Activated CD4-positive, alpha-beta T cell treated with anti-CD3 and anti-CD28 coated beads, Interleukin-10, Interleukin-2, amounts not matched to agents 100 ng/mL and 50 ng/mL, durations not matched to agents 16 hours and 8 hours (primary cell): ENCODE measurements around the gene PDE3B.

Experiments used
- DNase-seq: peaks from one replicate; pipeline ENCODE4 v3.0.0-alpha.2; 2020

PDE3B gene

DNA sequence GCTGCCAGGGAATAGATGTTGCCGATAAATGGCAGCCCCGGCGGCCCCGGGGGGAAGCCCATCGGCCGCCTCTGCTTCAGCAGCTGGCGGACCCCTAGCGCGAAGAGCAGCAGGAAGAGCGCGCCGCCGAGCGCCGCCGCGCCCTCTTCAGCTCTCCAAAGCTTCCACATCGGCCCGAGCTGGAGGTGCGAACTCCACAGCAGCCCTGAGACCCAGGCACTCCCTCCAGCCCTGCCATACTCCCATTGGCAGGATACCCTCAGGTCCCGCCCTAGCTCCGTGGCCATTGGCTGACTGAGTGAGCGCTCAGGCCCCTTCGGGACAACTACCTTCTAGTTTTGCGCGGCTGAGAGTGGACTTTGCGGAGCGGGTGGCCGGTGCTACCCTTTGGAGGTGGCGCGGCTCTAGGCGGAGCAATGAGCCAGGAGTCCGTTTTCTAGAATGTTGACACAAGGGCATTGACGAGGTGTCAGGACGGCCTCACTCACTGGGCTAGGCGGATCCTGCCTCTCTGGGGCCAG lies 248.5 kb downstream of the PDE3B start, which contains the start of gene CYP2R1:
Gene CYP2R1, minus strand, starts transcription at position 196 of the 521 bp plus-strand sequence. Its CDS starts 26 bp downstream, at position 170.
- peak; percentile 96 for DNase-seq

DNA sequence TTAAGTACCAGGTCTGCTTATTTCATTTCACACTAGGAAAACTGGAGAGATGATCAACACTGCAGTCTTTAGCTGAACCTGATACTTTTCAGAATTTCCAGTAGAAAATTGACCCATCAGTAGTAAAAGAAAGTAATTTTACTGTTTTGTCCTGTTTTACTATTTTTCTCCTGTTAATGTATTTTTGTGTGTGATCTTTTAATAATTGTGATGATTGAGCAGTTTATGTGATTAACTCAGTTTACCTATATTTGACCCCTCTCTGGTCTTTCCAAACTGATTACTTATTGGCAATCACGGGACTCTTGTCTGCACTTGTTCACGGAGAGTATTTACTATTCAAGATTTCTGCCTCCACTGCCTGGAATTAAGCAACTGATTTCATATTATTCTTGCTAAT lies 249.0 kb downstream of the PDE3B start:
- DNase-seq = no peak

DNA sequence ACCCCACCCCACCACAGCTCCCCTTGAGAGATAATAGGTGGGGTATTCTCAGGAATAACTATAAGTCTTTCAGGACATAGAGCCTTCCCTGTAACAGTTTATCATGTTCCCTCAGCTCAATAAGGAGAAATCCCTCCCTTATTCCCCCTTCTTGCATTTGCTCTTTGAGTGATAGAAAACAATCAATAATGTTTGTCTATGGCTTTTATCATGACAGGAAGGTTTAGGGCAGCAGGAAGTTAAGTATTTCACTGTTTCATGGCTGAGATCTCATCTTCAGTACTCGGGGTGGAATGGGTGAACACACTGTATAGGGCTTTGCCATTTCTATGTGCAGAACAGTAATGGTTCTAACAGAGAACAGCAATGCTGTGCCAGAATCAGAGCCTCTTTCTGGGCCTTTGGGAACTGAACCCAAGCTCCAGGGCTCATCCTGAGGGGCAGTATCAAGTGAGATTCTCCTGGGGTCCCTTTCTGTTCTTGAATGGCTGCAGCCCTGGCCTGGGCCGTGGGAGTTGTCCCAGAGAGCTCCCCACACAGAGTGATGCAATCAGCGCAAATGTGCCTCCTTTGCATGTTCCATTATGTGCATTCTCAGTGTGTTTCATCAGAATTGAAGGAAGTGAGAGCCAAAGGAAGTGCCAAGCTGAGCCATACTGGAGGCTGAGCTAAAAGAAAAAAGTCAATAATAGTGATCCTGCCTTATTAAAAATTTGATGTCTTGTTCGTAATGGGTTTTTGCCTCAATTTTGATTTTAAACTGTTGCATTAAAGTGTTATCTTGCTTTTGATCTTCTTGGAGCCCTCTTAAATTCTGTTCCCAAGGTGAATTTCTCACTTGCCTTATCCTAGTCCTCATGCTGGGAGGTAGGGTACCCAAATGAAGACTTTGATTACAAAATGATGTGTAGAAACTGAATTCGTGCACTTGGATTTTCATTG lies 251.3 kb downstream of the PDE3B start:
- peak; percentile 45 for DNase-seq

DNA sequence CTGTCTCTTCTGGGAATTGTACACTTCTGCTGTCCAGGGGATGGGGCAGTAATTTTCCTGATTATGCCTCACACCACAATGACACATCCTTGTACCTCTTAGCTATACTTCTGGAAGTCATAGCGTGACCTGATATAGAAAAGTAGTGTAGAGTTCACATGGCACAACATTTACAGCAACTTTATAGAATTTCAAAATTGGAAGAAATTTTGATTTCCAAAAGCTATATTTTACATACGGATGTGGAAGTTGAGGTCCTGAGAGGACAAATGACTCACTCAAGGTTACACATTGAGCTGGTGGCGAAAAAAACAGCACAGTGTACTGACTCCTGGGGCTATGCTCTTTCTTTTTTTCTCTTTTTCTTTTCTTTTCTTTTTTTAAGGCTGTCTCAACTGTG lies 254.8 kb downstream of the PDE3B start:
- no peak for DNase-seq

DNA sequence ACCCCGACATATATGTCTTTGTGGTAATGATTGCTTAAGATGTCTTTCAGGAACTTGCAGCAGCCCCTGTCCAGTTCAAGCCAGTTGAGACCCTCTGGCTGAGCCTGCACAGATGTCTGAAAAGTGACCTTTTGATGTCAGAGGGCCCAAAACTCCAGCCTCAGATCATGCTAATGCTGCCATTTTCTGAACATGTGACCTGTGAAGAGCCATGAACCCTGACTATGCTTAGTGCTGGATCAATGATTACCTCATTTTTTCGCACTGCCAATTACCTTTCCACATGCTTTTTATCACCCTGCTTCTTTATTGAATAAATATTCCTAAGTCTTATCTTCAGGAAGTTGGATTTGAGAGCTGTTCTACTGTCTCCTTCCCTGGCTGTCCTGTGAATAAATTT lies 255.3 kb downstream of the PDE3B start:
- no peak for DNase-seq

DNA sequence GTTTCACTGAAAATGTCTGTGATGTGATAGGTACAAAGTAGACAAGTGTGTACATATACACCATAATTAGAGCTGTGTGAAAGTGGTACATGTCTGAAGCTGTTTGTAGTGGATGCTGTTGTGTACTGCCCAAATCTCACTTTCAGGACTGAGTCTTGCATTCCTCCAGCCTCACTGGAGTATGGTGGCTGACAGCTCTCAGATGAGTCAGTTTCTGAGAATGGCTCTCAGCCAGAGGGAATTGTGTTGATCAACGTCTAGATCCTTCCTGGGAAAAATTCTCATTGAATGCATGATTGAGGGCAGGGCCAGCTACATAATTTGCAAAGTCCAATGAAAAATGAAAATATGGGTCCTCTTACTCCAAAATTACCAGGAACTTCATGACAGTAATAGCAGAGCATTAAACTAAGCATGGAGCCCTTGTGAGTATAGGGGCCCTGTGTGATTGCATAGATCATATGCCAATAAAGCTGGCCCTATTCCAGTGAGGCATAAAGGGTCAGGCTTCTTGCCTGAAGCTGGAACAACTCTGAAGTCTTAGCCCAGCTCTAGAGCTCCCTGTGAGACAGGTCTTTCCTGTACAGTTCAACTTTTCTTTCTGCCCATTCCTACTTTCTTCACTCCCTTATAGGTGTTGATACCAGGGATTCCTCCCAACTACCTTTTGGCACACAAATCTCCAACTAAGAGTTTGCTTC lies 259.2 kb downstream of the PDE3B start:
- DNase-seq = no peak

DNA sequence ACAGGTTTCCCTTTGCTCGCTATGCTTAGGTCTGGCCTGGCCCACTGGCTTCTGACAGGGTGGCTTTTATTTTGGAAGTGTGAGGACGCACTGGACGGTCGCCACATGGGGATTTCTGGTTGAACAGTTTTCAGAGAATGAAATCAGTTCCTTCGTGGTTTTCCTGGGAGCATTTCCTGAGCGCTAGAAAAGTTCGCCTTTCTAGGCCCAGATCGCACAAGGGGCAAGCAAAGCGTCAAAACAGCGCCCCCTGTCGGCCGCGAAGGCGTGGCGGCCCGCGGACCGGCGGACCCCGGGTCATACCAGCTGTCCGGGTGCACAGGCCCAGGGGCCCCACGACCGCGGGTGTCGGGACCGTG lies 261.1 kb downstream of the PDE3B start:
- DNase-seq = peak; percentile 87

DNA sequence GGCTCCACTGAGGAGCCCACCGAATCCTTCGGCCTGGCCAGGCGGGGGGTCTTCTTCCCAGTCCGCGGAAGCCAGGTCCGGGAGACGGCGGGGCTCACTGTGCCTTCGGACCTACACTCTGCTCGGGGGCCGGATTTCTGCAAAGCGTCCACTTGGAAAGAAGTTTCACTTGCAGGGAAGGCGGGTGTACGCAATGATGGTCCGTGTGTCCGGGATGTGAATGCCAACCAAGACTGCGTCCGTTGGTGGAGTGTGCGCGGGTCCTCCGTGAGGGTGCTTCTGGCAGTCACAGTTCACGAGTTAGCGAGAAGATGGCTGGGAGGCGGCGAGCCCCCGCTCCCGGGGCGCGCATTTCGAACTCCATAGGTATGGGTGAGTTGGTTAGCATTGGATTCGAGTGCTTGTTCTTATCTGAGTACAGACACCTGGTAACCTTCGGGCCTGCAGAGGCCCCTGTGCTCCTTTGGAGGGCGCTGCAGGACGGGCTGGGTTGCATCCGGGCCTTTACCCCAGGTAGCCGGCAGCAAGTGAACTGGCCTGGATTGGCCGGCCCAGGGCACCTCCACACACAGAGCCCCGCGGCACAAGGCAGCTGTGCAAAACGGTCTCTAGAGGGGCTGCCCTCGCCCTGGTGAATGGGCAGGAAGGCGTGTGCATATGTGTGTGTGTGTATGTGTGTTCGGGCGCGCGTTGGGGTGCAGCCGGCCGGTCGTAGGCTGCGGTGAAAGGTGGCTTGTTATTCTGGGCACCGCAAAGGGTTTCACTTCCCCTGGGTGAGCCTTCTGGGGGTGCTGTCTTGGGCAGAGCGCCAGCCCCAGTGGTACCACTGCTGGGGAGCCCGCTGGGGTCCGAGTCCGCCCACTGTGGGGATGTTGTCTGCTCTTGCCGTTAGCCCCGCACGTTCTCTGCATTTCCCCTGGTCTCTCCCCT lies 261.8 kb downstream of the PDE3B start:
- peak; percentile 74 for DNase-seq

DNA sequence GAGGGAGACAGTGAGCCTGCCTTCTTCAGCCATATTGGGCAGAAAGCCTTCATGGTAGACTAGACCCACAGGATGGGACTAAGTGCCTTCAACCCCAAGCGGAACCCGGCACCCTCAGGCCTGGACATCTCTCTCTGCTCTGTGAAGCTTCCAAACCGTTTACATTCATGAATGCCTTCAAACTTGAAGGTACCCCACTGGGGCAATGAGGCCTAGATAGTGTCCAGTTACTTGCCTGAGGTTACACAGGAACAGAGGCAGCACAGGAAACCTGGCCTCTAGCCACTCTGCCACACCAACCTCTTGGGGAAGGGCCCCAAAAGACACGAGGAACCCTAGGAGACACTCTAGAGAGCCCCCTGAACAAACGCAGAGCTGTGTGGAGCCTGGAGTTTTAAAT lies 263.0 kb downstream of the PDE3B start:
- DNase-seq = no peak

DNA sequence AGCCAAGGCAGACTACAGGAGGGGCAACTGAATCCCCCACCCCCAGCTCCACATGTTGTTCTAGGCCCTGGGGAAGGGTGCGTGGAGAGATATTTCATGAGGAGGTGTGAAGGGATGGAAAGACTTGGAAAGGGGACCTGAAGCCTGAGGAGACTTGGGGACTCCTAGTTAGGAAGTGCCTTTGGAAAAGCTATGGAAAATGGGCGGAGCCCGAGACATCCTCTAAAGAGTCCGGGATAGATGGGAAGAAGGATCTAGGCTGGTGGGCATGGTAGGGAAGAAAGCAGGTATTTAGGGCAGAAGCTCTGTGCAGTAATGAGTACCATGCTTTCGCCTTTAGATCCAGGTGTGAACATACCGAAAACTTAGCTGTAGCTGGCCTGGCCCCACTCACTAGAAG lies 263.4 kb downstream of the PDE3B start:
- no peak for DNase-seq

DNA sequence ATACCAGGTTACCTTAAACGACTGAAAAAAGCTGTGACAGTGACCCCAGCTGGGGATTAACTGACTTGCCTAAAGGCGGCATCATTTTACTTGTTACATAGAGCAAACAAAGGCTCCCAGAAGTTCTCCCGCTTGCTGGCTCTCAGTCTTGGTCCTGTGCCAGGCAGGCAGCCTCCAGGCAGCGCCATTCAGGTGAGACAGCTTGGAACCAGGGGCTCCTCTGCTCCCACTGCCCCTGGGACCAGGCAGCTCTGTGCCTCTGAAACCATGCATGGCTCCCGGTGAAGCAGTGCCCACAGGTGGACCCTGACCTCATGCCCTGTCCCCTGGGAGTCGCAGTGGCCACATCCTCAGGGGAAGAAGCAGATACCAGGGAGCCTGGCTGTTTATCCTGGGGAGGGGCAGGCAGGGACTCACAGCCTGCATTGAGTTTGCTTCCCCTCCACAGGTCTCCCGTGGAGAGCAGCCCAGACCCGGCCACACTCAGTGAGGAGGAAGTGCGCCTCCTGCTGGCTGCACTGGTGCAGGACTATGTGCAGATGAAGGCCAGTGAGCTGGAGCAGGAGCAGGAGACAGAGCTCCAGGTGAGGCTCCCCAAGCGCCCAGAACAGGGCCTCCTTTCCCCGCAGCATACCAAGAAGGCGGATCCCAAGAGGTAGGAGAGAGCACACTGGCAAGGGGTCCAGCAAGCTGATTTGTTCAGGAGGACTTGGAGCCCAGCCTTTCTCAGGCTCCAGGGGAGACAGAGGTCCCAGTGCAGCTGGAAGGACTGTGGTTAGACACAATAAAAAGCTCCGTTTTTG lies 264.0 kb downstream of the PDE3B start:
- DNase-seq = peak; percentile 87

DNA sequence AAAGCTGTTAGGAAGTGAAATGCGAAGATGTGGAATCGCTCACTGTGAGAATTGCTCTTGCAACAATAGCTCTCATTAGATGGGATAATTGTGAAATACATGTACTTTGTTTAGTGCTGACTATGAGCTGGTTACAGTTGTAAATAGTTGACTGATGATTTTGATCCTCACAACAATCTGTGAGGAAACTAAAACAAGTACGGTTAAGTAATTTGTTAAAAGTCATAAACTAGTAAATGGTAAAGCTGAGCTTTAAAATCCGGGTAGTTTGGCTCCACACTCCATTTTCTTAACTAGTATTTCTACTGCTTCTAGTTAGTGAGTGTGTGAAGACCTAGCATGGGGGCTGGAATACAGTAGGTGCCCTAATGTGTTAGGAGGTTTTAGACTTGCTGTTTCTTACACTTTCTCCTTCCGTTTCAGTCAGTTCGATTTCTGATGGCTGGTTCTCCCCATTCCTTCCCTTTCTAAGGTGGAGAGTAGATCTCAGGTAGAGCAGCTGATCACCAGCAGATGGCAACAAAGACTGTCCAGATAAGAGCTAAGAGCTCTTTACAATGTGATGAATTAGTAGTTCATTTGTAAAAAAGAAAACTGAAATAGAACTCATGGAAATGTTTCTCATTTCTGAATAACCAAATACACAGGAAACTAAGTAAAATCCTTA lies 264.7 kb downstream of the PDE3B start:
- peak; percentile 61 for DNase-seq

DNA sequence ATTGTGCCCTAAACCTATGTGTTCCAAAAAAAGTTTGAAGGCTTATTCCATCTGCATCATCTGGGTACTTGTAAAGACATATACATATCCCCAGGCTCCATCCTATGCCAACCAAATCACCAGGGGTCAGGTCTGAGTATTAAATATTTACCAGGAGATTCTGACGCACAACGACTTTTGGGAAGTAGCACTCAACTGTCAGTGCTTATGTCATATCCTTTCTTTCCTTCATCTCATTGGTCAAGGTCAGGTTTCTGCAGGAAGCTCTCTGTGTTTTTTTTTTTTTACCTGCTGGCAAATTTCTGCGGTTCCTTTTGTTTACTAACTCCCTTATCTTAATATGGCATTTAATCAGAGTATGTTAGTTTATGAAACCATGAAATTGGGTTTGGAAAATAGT lies 270.9 kb downstream of the PDE3B start:
- no peak for DNase-seq

DNA sequence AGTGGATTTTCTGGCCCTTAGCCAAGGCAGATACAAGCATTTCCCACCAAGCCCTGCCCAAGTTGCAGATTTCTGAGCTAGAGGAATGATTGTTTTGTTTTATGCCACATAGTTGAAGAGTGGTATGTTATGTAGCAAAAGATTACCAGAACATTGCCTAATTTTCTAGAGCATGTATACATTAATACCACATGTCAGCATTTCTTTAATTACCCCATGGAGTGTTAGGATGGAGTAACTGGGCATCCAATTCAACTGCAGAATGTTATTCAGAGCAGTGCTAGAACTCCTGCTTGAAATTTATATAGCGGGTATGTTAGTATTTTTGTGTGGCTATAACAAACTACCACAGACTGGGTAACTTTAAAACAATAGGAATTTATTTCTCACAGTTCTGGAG lies 272.8 kb downstream of the PDE3B start:
- no peak for DNase-seq
